ENCODE data around the gene CD38. TPM values are rescaled to one million over a fixed set of nuclear protein-coding genes. Genes with fewer than 3 reads are reported as not detected.

The CD38 gene
- total and polyA plus RNA-seq, 4 donors = 3.2 to 9.4 (median 5.3) TPM

- Histone ChIP-seq H3K9ac (ENCODE audit: low read depth in 1 of 2, low read length in 2 of 2) (no peak overlapping the region), H3K4me3 (ENCODE audit: low read depth in 1 of 3, low read length in 3 of 3) (no peak overlapping the region), H3K27me3 (ENCODE audit: control insufficient read depth in 4 of 4, insufficient read depth in 4 of 4, low read length in 3 of 4) (no peaks in the 10 kb centered on the region), H3K27ac (ENCODE audit: low read depth in 1 of 2, low read length in 2 of 2) (no peak overlapping the region), H3K36me3 (ENCODE audit: control insufficient read depth in 4 of 4, insufficient read depth in 3 of 4, low read depth in 1 of 4, low read length in 3 of 4) (no peaks in the 10 kb centered on the region), H3K4me1 (ENCODE audit: control insufficient read depth in 4 of 4, insufficient read depth in 4 of 4, low read length in 3 of 4) (no peaks in the 10 kb centered on the region), H3K9me3 (ENCODE audit: control insufficient read depth in 4 of 4, low read length in 3 of 4) (no peaks in the 10 kb centered on the region)
- 87% methylated on average over 4 of the region's 4 CpGs for WGBS
- TF ChIP-seq ZBTB33 (IDR thresholded peaks at IDR 0.05) = no peak
- TF ChIP-seq REST (IDR thresholded peaks at IDR 0.05) = no peak
- TF ChIP-seq EGR1 (IDR thresholded peaks at IDR 0.05; ENCODE audit: low read depth in 2 of 2) = no peak
- no peak for TF ChIP-seq RAD21 (IDR thresholded peaks at IDR 0.05)
- no peak for TF ChIP-seq FOXA1 (IDR thresholded peaks at IDR 0.05)
- TF ChIP-seq HNF4G (IDR thresholded peaks at IDR 0.05) = no peak
- no peak for TF ChIP-seq SP1 (IDR thresholded peaks at IDR 0.05)
- no peak for TF ChIP-seq RXRA (IDR thresholded peaks at IDR 0.05)
- TF ChIP-seq HNF4A (conservative IDR thresholded peaks at IDR 0.05) = no peak
- DNase-seq (ENCODE audit: low spot score) = no peak
Measured at GRCh38 chr4:15870921-15871664, 93.0 kb downstream of the CD38 start.

GRCh38 chr4:15873117-15873516, 95.0 kb downstream of the CD38 start:
- no peak for DNase-seq (ENCODE audit: low spot score)
- Histone ChIP-seq H3K4me1 (ENCODE audit: control insufficient read depth in 4 of 4, insufficient read depth in 4 of 4, low read length in 3 of 4) (no peaks in the 10 kb centered on the region), H3K27me3 (ENCODE audit: control insufficient read depth in 4 of 4, insufficient read depth in 4 of 4, low read length in 3 of 4) (no peaks in the 10 kb centered on the region), H3K9me3 (ENCODE audit: control insufficient read depth in 4 of 4, low read length in 3 of 4) (peaks cover 0 to 9% (median under 1%) of the 10 kb centered on the region in 4 donors), H3K9ac (ENCODE audit: low read depth in 1 of 2, low read length in 2 of 2) (no peak overlapping the region), H3K4me3 (ENCODE audit: low read depth in 1 of 3, low read length in 3 of 3) (no peak overlapping the region), H3K27ac (ENCODE audit: low read depth in 1 of 2, low read length in 2 of 2) (no peak overlapping the region), H3K36me3 (ENCODE audit: control insufficient read depth in 4 of 4, insufficient read depth in 3 of 4, low read depth in 1 of 4, low read length in 3 of 4) (no peaks in the 10 kb centered on the region)
- TF ChIP-seq YY1 (IDR thresholded peaks at IDR 0.05) = no peak
- no peak for TF ChIP-seq SP1 (IDR thresholded peaks at IDR 0.05)
- no peak for TF ChIP-seq MAX (IDR thresholded peaks at IDR 0.05)
- TF ChIP-seq GABPA (IDR thresholded peaks at IDR 0.05 in 1 of 2, conservative IDR thresholded peaks at IDR 0.05 in 1 of 2) = no peak
- TF ChIP-seq FOXA2 (IDR thresholded peaks at IDR 0.05) = no peak
- no peak for TF ChIP-seq JUND (IDR thresholded peaks at IDR 0.05)
- no peak for TF ChIP-seq FOXA1 (IDR thresholded peaks at IDR 0.05)
- no peak for TF ChIP-seq HNF4A (conservative IDR thresholded peaks at IDR 0.05)
- 84% methylated on average over 6 of the region's 6 CpGs for WGBS
